Upper lobe of right lung (tissue), 1 donor: ENCODE measurements around the gene LITAFD. TPM values are rescaled to one million over a fixed set of nuclear protein-coding genes. Genes with fewer than 3 reads are reported as not detected.

Source experiments
- ATAC-seq: fragments of 200-7000 bp; cut with Tn5 transposase; one replicate; pipeline ENCODE4 v1.9.1; 2020; ENCODE audit warnings: mild to moderate bottlenecking, moderate library complexity
- DNase-seq: peaks from one replicate; pipeline ENCODE4 v3.0.0-alpha.2; 2020
- H3K27ac ChIP-seq: fragments of 200-600 bp; one replicate; pipeline ENCODE4 v1.8.0; 2022
- H3K27me3 ChIP-seq: fragments of 200-600 bp; one replicate; pipeline ENCODE4 v1.8.0; 2022; ENCODE audit warnings: mild to moderate bottlenecking
- H3K36me3 ChIP-seq: fragments of 200-600 bp; one replicate; pipeline ENCODE4 v1.8.0; 2022
- H3K4me1 ChIP-seq: fragments of 200-600 bp; one replicate; pipeline ENCODE4 v1.8.0; 2022
- H3K4me3 ChIP-seq: fragments of 200-600 bp; one replicate; pipeline ENCODE4 v1.8.0; 2022; ENCODE audit warnings: mild to moderate bottlenecking
- H3K9me3 ChIP-seq: fragments of 200-600 bp; one replicate; pipeline ENCODE4 v1.8.0; 2022
- intact Hi-C: fragments of 100-400 bp; cut with DNase I; formaldehyde crosslinking; loops from one replicate; pipeline ENCODE4 v1.11.0; 2022
- total RNA-seq: library from RNA; stranded (reverse); fragmentation: NEBNext Ultra II Directional; extraction: Animal tissue kit (Norgen Biotek cat#: 25700); gene quantifications from one replicate; pipeline ENCODE4 v1.2.1, GENCODE V29; 2021
- TF ChIP-seq, protein P1 (sequence below): fragments of 200-600 bp; IDR thresholded peaks from one replicate; pipeline ENCODE4 v1.8.0; 2022; ENCODE audit warnings: antibody characterized with exemption
- donor health status: DM: no; HTN: yes; CAD: no; lungs with severe emphysema.

LITAFD gene
- total RNA-seq, 1 donor from 2014 or later = not detected

- Histone ChIP-seq H3K36me3 (peaks cover 87% of the 10 kb centered on the region), H3K4me1 (no peaks in the 10 kb centered on the region), H3K27me3 (no peaks in the 10 kb centered on the region), H3K27ac (no peak overlapping the region), H3K9me3 (no peaks in the 10 kb centered on the region), H3K4me3 (no peak overlapping the region)
- intact Hi-C loops = loop anchor here (5.0 kb wide), 1 partner anchor 236 kb away; no protein-coding TSS in a partner anchor
- no peak for ATAC-seq
- TF ChIP-seq, protein P1, sequence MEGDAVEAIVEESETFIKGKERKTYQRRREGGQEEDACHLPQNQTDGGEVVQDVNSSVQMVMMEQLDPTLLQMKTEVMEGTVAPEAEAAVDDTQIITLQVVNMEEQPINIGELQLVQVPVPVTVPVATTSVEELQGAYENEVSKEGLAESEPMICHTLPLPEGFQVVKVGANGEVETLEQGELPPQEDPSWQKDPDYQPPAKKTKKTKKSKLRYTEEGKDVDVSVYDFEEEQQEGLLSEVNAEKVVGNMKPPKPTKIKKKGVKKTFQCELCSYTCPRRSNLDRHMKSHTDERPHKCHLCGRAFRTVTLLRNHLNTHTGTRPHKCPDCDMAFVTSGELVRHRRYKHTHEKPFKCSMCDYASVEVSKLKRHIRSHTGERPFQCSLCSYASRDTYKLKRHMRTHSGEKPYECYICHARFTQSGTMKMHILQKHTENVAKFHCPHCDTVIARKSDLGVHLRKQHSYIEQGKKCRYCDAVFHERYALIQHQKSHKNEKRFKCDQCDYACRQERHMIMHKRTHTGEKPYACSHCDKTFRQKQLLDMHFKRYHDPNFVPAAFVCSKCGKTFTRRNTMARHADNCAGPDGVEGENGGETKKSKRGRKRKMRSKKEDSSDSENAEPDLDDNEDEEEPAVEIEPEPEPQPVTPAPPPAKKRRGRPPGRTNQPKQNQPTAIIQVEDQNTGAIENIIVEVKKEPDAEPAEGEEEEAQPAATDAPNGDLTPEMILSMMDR = no peak
- DNase-seq = peak; percentile 37
Observed at GRCh38 chr16:8893426-8893825, 11.3 kb downstream of the LITAFD start.

- DNase-seq = peak; percentile 31
- H3K9me3 ChIP-seq = no peaks in the 10 kb centered on the region
- no peak overlapping the region for H3K27ac ChIP-seq
- ATAC-seq = no peak
- intact Hi-C loops = loop anchor here (5.0 kb wide), 1 partner anchor 237 kb away; no protein-coding TSS in a partner anchor
- TF ChIP-seq, protein P1 = no peak
- no peaks in the 10 kb centered on the region for H3K27me3 ChIP-seq
- H3K4me1 ChIP-seq = no peaks in the 10 kb centered on the region
- H3K36me3 ChIP-seq = peaks cover 94% of the 10 kb centered on the region
- no peak overlapping the region for H3K4me3 ChIP-seq
Observed at GRCh38 chr16:8893976-8894690, 12.0 kb downstream of the LITAFD start.

- H3K27me3 ChIP-seq = no peaks in the 10 kb centered on the region
- peak; percentile 34 for DNase-seq
- no peaks in the 10 kb centered on the region for H3K9me3 ChIP-seq
- H3K27ac ChIP-seq = no peak overlapping the region
- no peak for ATAC-seq
- no peaks in the 10 kb centered on the region for H3K4me1 ChIP-seq
- TF ChIP-seq, protein P1 = no peak
- peaks cover 97% of the 10 kb centered on the region for H3K36me3 ChIP-seq
- intact Hi-C loops = loop anchor here (5.0 kb wide), 1 partner anchor 238 kb away; no protein-coding TSS in a partner anchor
- H3K4me3 ChIP-seq = no peak overlapping the region
Observed at GRCh38 chr16:8894736-8895334, 12.7 kb downstream of the LITAFD start.

- Histone ChIP-seq H3K4me3 (no peak overlapping the region), H3K27ac (no peak overlapping the region), H3K9me3 (no peaks in the 10 kb centered on the region), H3K4me1 (no peaks in the 10 kb centered on the region), H3K36me3 (peaks cover 100% of the 10 kb centered on the region), H3K27me3 (no peaks in the 10 kb centered on the region)
- TF ChIP-seq, protein P1 = no peak
- no peak for ATAC-seq
- no peak for DNase-seq
- intact Hi-C loops = no loop called here
Observed at GRCh38 chr16:8898660-8899318, 16.6 kb downstream of the LITAFD start.

DNA sequence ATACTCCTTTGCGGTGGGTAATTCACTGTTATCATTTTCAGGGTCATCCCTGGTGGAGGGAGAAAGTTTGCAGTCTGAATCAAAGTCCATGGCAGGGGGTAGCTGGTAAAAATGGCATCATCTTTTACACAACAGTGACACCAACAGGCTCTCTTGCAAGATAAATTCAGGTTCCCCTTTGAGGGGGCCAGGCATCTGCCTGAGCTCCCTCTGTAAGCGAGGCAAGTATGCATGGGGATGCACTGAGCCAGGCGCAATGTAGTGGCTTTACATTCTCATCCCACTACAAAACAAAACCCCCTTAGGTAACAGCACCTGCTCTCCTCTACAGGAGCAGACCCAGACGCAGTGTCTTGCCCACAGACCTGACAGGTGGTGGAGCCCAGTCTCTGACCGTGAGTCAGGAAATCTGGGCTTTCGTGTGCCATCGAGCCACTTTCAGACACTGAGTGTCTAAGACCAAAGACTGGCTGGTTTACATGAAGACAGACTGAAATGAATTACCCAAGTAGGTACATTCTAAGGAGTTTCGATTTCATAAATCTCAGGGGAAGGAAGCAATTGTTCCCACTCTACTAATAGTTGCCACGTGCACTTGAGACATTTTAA lies 17.7 kb downstream of the LITAFD start:
- Histone ChIP-seq H3K27ac (no peak overlapping the region), H3K9me3 (no peaks in the 10 kb centered on the region), H3K36me3 (peaks cover 100% of the 10 kb centered on the region), H3K27me3 (no peaks in the 10 kb centered on the region), H3K4me3 (no peak overlapping the region), H3K4me1 (no peaks in the 10 kb centered on the region)
- intact Hi-C loops = no loop called here
- ATAC-seq (no peak), DNase-seq (no peak)
- TF ChIP-seq, protein P1 = no peak
